HT1080 (cell line): ENCODE measurements around the gene HSD17B7. TPM values are rescaled to one million over a fixed set of nuclear protein-coding genes. Genes with fewer than 3 reads are reported as not detected.
"Not testable (repeated sequence)": the region's sequence is repeated elsewhere in the genome, so short reads cannot be mapped to it uniquely, and the experiment has no call there.

Source experiments
- DNase-seq: peaks from one replicate; pipeline ENCODE4 v3.0.0-alpha.2; 2015; ENCODE audit warnings: low read depth
- polyA plus RNA-seq, 2 experiments: library from polyadenylated mRNA; depleted of rRNA; stranded (reverse); fragments of >200 nt; gene quantifications; 2 replicates each; pipeline ENCODE4 v1.2.3, GENCODE V29; 2015
- total RNA-seq: library from RNA; depleted of rRNA; stranded (reverse); fragments of >200 nt; shearing (Covaris generic); gene quantifications from 2 replicates; pipeline ENCODE4 v1.2.3, GENCODE V29; 2014; rRNA removed

HSD17B7 gene, protein sequence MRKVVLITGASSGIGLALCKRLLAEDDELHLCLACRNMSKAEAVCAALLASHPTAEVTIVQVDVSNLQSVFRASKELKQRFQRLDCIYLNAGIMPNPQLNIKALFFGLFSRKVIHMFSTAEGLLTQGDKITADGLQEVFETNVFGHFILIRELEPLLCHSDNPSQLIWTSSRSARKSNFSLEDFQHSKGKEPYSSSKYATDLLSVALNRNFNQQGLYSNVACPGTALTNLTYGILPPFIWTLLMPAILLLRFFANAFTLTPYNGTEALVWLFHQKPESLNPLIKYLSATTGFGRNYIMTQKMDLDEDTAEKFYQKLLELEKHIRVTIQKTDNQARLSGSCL
- 24.5 and 28.2 TPM in 2 replicates for total RNA-seq
- 10.9 and 12.3 TPM in 2 replicates for polyA plus RNA-seq (2015; cell fraction: cytosol; rRNA removed)
- polyA plus RNA-seq (2015; cell fraction: nucleus; rRNA removed) = 28.4 and 31.0 TPM in 2 replicates

DNA sequence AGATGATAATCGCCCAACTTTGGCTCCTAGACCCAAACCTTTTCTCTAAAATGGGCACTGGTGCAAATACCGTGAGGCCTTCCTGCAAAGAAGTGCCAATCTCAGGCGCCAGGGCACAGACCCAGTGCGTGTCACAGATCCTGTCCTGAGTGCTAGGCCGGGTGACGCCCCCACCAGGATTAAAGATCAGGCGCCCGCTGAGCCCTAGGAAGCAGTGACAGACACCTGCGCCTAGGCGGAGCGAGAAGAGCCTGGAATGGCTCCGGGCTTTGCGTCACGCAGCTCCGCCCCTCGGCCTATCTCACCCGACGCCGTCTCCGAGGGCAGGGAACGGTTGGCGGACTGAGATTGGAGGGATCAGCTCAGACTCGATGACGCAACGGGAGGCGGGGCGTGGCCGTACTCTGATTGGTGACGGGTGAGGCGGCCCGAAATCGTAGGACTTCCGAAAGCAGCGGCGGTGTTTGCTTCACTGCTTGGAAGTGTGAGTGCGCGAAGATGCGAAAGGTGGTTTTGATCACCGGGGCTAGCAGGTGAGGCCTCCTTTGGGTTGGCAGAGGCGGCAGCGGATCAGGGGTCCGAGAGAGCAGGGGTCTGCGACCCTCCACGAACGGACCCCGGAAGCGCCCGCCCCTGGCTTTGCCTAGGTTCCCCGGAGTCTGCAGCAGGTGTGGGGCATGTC, at the start of gene HSD17B7:
HSD17B7 (plus strand) TSS at position 400 of the 682 bp plus-strand sequence; CDS start at position 499, 99 bp downstream.
- DNase-seq = peak; percentile 88

DNA sequence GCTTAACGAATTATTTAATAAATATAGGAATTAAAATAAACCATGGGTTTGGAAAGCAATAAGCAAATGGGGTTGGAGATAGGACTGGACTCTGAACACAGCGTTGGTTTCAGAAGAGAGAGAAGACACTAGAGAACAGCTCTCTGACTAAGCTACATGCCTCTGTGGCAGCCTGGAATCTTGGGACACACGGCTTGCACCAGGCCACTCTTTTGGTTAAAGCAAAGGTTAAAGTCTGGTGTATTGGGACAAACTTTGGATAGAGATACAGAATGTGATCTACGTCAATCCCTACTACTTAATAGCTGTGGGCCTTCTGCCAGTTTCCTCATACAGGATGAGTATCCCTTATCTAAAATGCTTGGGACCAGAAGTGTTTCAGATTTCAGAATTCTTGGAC, 49.7 kb upstream of the HSD17B7 start:
- DNase-seq = no peak

DNA sequence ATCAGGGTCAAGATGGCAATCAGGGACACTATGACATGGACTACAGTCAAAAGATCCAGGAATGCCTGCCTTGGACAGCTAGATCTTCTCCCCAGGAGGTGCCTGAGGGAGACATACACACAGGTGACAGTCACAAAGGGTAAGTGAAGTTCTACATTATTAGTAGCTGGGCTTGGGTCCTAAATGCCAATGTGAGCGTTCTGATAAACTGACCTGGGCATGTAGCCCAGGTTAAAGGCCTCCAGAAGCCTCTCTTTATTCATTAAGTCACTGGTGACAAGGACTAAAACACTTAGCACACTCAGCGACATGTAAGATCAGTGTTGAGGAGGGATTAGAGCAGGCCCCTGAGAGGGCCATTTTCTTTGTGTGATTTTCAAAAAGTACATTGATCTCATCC, 48.9 kb upstream of the HSD17B7 start:
- no peak for DNase-seq

DNA sequence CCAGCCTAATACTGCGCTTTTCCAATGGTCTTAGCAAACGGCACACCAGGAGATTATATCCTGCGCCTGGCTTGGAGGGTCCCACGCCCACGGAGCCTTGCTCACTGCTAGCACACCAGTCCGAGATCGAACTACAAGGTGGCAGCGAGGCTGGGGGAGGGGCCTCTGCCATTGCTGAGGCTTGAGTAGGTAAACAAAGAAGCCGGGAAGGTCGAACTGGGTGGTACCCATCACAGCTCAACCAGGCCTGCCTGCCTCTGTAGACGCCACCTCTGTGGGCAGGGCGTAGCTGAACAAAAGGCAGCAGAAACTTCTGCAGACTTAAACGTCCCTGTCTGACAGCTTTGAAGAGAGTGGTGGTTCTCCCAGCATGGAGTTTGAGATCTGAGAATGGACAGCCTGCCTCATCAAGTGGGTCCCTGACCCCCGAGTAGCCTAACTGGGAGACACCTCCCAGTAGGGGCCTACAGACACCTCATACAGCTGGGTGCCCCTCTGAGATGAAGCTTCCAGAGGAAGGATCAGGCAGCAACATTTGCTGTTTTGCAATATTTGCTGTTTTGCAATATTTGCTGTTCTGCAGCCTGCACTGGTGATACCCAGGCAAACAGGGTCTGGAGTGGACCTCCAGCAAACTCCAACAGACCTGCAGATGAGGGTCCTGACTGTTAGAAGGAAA, 44.1 kb upstream of the HSD17B7 start:
- DNase-seq = not testable (repeated sequence)

DNA sequence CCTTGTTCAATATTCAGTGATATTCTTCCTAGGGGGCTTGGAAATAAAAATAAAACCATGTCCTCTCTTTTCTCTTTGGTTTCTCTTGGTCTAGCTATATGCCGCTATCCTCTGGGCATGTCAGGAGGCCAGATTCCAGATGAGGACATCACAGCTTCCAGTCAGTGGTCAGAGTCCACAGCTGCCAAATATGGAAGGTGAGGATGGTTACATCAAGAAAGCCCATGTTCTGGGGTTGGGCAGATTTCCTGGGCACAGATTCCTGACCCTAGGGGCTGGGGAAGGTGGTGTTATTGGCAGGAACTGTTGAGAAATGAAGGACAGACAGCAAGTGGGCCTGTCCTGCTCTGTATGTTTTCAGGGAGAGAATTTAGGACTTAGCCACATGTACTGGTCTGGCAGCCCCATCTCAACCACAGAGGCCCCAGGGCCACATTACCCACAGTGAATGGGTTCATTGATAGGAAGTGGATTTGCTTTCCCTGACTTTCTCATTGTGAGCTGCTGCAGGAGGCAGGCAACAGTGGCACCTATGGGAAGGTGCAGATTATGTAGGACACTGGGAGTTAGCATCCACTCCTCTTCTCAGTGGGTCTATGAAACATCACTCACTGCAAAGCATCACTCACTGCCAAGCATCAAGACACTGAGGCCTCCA, 37.4 kb upstream of the HSD17B7 start:
- peak; percentile 23 for DNase-seq

DNA sequence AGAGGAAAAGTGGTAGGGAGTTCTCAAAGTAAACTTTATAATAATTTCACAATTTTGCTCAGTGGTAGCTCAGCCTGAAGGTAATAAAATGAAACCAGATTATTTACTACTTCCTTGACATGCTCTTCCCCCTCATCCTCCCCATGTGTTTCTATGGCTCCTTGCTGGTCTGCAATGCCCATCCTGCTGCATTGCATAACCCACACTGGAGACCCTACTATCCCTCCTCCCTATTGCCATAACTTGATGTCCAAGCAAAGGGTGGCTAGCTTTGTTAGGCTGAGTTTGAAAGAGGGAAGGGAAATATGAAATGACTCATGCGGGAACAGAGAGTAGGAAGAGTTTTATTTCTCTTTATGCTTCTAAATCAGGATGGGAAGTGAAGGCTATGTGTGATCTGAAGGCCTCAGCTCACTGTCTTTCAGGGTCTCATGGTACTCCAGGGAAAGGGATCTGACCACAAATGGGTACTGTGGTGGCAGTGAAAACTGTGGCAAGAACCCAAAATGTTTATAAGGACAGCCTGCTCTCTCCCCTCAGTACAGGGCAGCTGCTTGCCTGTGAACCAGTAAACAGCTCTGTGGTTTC, 36.4 kb upstream of the HSD17B7 start:
- peak; percentile 62 for DNase-seq

DNA sequence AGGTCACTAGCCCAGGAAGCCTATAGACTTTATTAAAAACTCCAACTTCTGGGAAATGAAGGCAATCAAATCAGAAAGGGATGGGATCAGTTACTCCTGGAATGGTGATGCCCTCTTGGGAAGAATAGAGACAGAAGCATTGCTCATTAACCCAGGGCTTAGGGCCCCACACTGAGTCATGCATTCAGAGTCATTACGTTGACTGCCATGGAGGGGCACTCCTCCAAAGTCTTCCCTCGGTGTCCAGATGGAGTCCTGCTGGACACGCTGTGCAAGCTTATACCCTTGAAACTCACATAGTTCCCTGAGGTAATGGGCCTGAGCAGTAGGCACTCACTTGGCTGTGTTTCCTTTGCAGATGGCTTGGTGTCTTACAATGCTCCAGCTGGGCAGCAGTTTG, 35.2 kb upstream of the HSD17B7 start:
- peak; percentile 43 for DNase-seq

DNA sequence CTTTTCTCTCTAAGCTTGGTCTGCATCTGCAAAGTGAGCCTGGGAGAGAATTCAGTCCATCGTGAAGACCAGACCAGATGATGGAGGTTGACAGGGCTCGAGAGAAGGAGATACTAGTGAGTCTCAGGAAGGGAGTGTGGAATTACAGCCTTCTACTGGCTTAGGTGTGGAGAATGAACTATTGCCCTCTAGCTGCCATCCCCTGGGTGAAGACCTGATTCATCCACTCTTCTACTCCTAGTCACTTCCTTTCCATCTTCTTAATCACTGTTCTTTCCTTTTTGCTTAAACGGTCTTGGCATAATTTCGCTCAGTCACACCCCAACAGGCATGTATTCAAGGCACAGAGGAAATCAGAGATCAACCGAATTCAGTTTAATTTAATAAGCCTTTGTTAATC, 34.0 kb upstream of the HSD17B7 start:
- DNase-seq = peak; percentile 93

DNA sequence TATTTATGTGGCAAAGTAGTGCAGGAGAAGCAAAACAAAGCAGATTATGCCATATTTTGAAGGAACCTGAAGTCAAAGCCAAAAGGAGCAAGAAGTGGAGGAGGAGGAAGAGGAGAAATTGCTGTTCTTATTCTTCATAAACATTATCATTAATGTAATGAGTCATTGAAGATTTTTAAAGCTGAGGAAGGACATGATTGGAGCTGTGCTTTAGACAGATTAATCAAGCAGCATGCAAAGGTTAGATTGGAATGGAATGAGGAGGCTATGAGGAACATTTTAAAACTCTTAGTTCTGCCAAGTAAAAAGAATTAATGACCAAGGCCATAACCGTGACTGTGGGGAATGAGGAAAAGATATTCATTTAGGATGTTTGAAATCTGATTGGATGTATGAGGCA, 33.0 kb upstream of the HSD17B7 start:
- no peak for DNase-seq

DNA sequence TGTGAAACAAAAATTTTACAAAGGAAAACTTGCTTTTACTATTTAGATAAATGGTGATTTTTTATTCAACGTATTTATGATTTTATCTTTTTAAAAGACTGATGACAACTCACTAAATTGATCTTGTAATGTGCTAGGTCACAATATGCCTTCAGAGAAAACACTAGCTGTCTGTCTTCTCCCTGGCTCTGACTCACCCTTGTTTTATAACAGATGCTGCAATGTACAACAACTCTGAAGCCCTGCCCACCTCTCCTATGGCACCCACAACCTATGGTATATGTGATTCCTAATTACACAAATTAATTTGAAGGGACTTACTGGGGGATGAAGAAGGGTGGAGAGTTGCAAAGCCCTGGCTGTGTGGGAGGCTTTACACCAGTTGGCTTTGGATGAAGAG, 24.7 kb upstream of the HSD17B7 start:
- DNase-seq = peak; percentile 10

DNA sequence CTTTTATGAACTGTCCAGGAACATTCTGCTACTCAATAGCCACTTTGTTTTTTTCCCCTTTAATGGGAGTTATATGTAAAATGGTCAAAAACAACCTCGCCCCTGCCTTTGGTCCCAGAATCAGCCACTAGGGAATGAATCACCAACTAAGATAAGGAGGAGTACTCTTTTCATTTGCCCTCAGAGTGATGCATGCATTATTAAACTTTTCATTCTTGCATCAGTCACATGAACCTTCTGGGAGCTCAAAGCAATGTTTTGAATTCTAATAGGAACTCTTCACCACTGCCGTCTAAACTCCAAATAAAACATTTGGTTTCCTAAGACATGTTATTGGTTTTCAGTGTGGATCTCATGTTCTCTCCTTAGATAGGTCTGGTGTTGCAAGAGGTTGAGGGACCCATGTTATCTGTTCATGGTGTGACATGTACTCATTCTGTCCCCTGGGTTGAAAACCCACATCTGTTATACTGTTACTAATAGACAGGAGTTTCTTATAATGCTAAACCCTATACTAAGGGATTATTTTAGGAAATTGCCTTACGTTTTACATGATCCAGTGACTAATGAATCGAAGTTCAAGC, 17.8 kb upstream of the HSD17B7 start:
- no peak for DNase-seq

DNA sequence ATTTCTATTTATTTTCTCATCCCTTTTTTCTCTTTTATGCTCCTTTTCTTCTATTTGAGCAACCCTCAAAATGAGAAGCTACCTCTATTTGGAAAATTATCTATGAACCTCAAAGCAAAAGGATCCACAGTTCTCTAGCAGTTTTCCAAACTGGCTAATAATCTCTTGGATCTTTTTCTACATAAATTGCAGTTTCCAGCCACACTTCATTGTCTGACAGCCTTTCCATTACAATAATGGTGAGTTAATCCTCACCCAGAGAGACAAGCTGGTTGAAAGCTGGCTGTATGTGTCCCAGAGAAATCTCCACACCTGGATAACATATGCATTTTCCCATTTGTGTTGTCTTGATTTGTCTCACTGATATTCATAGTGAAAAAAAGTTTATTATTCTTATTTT, 16.5 kb upstream of the HSD17B7 start:
- no peak for DNase-seq

DNA sequence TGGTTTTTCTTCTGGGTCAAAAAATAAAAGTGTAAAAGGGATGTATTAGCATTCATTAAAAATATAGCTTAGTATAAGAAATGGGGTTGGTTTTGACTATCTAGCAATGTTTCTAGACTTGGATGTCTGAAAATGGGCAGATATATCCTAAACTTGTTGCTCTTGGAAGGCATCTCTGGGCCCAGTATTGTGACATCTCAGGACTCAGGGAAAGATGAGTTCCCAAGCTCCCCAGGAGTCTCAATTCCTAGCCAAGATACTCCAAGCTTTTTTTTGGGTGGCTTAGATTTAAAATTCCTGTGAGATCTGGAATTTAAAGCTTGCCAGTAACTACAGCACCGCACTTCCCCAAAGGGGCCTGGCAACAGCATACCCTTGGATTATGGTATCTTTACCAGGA, 11.5 kb upstream of the HSD17B7 start:
- DNase-seq = no peak

DNA sequence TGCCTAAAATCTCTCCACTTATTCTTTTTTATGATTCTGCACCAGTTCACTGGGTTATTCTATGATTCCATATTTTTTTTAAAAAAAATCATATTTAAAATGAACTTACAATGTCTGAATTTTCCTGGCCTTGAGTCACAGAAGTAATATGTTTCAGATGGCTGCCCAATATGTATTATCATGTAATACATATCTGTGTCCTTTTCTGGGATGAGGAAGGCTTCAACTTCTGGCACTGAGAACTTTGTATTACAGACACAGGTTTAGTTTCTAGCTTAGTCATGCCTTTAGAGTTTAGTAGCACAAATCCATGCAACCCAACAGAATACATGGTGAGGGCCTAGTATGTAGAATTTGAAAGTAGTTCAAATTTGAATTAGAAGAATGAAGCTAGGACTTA, 7.8 kb upstream of the HSD17B7 start:
- no peak for DNase-seq

DNA sequence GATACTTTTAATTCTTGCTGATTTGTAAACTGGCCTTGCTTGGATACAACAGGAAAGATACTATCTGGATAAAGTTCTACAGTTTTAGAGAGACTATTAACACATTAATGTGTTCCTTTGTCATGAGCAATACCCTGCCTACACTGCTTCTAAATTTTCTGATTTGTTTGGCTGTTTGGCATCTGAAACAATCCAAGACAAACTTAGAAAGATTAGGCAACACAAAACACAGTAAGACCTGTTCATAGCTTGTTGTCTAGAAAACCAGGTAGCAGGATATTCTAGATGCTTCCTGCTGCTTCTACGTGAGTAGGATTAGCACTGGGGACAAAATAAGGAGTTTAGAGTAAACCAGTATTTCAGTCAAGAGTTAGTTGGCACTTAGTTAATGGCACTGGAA, 5.6 kb upstream of the HSD17B7 start:
- DNase-seq = not testable (repeated sequence)

DNA sequence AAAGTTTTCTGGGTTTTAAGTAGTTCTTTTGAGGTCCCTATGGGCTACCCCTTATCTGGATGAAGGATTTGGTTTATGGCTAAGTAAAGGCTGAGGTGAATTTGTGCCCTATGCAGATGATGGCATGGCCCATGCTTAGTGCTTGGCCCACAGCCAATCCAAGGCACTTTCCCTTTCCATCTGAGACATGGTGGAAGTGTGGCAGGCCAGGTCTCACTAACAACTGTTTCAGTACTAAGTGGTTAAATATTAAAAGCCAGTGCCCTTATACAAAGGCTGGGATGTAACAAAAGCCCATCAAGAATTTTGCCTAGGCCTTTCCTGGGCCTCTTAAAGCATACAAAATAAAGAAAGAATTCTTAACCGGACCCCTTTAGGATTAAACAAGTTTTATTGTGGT, 1.7 kb upstream of the HSD17B7 start:
- DNase-seq = not testable (repeated sequence)

DNA sequence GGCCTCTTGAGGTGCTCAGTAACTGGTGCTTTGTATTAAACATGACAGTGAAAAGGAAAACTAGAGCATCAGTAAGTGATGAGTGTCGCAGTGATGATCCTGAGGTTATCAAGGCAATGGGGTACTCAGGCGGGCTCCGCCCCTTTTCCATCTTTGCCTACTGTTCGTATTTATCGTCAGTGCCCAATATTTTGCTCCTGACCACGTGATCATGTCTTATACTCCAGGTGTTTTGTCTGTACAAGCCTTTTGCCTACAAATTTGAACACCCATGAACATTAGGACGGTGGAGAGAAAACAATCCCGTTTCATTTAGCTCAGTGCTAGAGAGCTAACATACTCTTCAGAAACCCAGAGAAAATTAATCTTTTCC, 469 bp downstream of the HSD17B7 start:
- not testable (repeated sequence) for DNase-seq

DNA sequence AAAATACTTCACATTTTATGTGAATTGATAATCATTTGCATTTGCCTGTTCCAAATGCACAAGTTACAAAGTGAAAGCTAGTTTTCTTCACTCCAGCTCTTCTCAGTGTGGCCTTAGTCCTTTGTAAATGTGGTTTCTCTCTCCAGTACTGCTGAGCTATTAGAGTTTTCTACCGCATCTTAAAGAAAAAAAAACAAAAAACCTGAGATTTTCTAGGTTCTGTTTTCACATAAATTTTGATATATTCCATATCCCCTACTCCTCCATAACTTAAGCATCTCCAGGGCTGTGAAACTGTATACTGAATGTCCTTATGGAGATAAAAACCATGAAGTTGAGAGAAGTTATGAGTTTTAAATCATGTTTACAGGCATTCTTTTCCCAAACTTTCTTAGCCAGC, 3.8 kb downstream of the HSD17B7 start:
- not testable (repeated sequence) for DNase-seq

DNA sequence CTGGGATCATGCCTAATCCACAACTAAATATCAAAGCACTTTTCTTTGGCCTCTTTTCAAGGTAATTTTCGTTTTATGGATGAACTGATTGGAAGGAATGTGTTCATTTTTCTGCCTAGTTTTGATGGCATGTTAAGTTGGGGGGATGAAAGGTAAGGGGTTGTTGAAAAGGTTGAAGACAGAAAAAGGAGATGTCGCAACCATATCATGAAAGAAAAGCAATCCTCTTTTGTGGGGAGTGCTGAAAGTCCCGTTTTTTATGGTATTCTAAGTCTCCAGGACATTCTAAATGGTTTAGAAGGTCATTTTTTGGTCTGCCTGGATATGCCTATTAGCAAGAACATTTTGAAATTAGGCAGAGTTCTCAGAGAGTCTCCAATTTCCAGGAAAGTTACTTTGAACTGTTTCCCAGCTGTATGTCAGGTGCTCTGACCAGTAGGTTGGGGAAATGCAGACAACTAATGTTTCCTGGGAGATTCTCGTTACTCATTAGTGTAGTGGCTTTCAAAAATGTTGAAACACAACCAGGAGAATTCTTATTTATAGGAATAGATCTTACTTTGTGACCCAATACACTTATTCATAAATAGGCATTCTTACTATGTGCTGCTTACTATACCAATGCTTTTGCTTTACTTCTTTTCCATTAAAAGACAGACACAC, 6.2 kb downstream of the HSD17B7 start:
- DNase-seq = not testable (repeated sequence)
